DOHH2 (cell line): ENCODE measurements around the gene AUTS2.

Source experiments
- H3F3A ChIP-seq: fragments of 200-600 bp; sonication (generic), shearing (Covaris generic); 2 replicates; pipeline ENCODE4 v1.6.0; 2016; ENCODE audit warnings: antibody characterized with exemption, mild to moderate bottlenecking; ENCODE audit not compliant: control insufficient read depth, insufficient read depth
- H3K27ac ChIP-seq: fragments of 200-600 bp; sonication (generic); 2 replicates; pipeline ENCODE4 v1.5.1; 2014; ENCODE audit warnings: low read depth, mild to moderate bottlenecking, low read length, moderate library complexity
- H3K27me3 ChIP-seq: fragments of 200-600 bp; sonication (generic); 2 replicates; pipeline ENCODE4 v1.6.1; 2014; ENCODE audit warnings: mild to moderate bottlenecking, low read length, mixed read lengths; ENCODE audit not compliant: control insufficient read depth
- H3K36me3 ChIP-seq: fragments of 200-600 bp; sonication (generic); 2 replicates; pipeline ENCODE4 v1.6.1; 2014; ENCODE audit warnings: mild to moderate bottlenecking, low read length, moderate library complexity, mixed read lengths; ENCODE audit not compliant: control insufficient read depth
- H3K4me1 ChIP-seq: fragments of 200-600 bp; sonication (generic); 2 replicates; pipeline ENCODE4 v1.6.1; 2014; ENCODE audit warnings: mild to moderate bottlenecking, low read length, mixed read lengths; ENCODE audit not compliant: control insufficient read depth
- H3K4me2 ChIP-seq: fragments of 200-600 bp; sonication (generic); 2 replicates; pipeline ENCODE4 v1.6.0; 2014; ENCODE audit warnings: mild to moderate bottlenecking, low read length, moderate library complexity
- H3K4me3 ChIP-seq: fragments of 200-600 bp; sonication (generic); 2 replicates; pipeline ENCODE4 v1.5.1; 2014; ENCODE audit warnings: mild to moderate bottlenecking, low read length, mixed read lengths
- H3K79me2 ChIP-seq: fragments of 200-600 bp; sonication (generic); 2 replicates; pipeline ENCODE4 v1.6.1; 2014; ENCODE audit warnings: mild to moderate bottlenecking, low read length, mixed read lengths; ENCODE audit not compliant: control insufficient read depth
- H3K9me2 ChIP-seq: fragments of 200-600 bp; sonication (generic); replicated peaks from 2 replicates; pipeline ENCODE4 v1.6.1; 2014; ENCODE audit warnings: mild to moderate bottlenecking, low read length, mixed read lengths; ENCODE audit not compliant: control insufficient read depth
- H3K9me3 ChIP-seq: fragments of 200-600 bp; sonication (generic); 2 replicates; pipeline ENCODE4 v1.6.1; 2014; ENCODE audit warnings: antibody characterized with exemption, low read length, mixed read lengths; ENCODE audit not compliant: control insufficient read depth, insufficient read depth
- H4K20me1 ChIP-seq: fragments of 200-600 bp; sonication (generic); 2 replicates; pipeline ENCODE4 v1.6.0; 2014; ENCODE audit warnings: low read depth, mild to moderate bottlenecking, antibody characterized with exemption, low read length, moderate library complexity; ENCODE audit not compliant: control insufficient read depth, insufficient read depth
- EZH2phosphoT487 ChIP-seq: fragments of 200-600 bp; sonication (generic); IDR thresholded peaks from 2 replicates; pipeline ENCODE4 v1.6.1; 2017; ENCODE audit warnings: borderline replicate concordance, mild to moderate bottlenecking, antibody characterized with exemption, low read length, moderate library complexity, mixed read lengths
- TF ChIP-seq, protein P1 (sequence below): fragments of 200-600 bp; sonication (generic); IDR thresholded peaks from one replicate; pipeline ENCODE4 v1.5.1; 2014; ENCODE audit warnings: antibody characterized with exemption, mild to moderate bottlenecking, low read depth, low read length; ENCODE audit not compliant: poor library complexity, severe bottlenecking

The AUTS2 gene

GRCh38 chr7:69790977-69791724 lies 192.9 kb downstream of the AUTS2 start:
- TF ChIP-seq EZH2phosphoT487 = no peak
- TF ChIP-seq, protein P1, sequence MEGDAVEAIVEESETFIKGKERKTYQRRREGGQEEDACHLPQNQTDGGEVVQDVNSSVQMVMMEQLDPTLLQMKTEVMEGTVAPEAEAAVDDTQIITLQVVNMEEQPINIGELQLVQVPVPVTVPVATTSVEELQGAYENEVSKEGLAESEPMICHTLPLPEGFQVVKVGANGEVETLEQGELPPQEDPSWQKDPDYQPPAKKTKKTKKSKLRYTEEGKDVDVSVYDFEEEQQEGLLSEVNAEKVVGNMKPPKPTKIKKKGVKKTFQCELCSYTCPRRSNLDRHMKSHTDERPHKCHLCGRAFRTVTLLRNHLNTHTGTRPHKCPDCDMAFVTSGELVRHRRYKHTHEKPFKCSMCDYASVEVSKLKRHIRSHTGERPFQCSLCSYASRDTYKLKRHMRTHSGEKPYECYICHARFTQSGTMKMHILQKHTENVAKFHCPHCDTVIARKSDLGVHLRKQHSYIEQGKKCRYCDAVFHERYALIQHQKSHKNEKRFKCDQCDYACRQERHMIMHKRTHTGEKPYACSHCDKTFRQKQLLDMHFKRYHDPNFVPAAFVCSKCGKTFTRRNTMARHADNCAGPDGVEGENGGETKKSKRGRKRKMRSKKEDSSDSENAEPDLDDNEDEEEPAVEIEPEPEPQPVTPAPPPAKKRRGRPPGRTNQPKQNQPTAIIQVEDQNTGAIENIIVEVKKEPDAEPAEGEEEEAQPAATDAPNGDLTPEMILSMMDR = no peak
- H4K20me1 ChIP-seq = peaks cover 33% of the 10 kb centered on the region
- no peaks in the 10 kb centered on the region for H3K9me3 ChIP-seq
- peaks cover 87% of the 10 kb centered on the region for H3K79me2 ChIP-seq
- H3K27ac ChIP-seq = no peak overlapping the region
- H3K27me3 ChIP-seq = no peaks in the 10 kb centered on the region
- no peaks in the 10 kb centered on the region for H3K36me3 ChIP-seq
- H3K4me2 ChIP-seq = no peak overlapping the region
- peaks cover 43% of the 10 kb centered on the region for H3K4me1 ChIP-seq
- no peaks in the 10 kb centered on the region for H3K9me2 ChIP-seq
- no peaks in the 10 kb centered on the region for H3F3A ChIP-seq
- H3K4me3 ChIP-seq = no peak overlapping the region

GRCh38 chr7:69791739-69792138 lies 193.5 kb downstream of the AUTS2 start:
- no peaks in the 10 kb centered on the region for H3F3A ChIP-seq
- no peaks in the 10 kb centered on the region for H3K27me3 ChIP-seq
- no peaks in the 10 kb centered on the region for H3K9me3 ChIP-seq
- H3K4me2 ChIP-seq = no peak overlapping the region
- no peak overlapping the region for H3K27ac ChIP-seq
- H3K4me1 ChIP-seq = peaks cover 41% of the 10 kb centered on the region
- H4K20me1 ChIP-seq = peaks cover 33% of the 10 kb centered on the region
- no peaks in the 10 kb centered on the region for H3K9me2 ChIP-seq
- no peaks in the 10 kb centered on the region for H3K36me3 ChIP-seq
- TF ChIP-seq, protein P1 = no peak
- TF ChIP-seq EZH2phosphoT487 = no peak
- H3K4me3 ChIP-seq = no peak overlapping the region
- H3K79me2 ChIP-seq = peaks cover 87% of the 10 kb centered on the region

DNA sequence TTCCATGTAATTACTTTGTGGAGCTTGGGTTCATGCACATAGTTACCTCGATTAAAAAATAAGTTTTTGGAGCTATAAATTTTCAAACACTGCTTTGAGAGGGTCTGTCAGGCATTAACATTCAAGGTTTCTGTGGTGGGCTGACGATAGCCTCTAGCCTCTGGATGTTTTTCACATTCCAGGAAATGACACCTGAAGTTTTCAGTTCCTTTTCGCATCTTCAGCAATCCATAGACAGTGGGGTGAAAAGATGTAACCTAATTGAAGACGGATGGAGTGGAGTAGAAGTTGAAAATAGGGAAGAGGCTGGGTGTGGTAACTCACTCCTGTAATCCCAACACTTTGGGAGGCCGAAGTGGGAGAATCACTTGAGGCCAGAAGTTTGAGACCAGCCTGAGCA lies 197.7 kb downstream of the AUTS2 start:
- Histone ChIP-seq H3K4me2 (no peak overlapping the region), H3K9me2 (no peaks in the 10 kb centered on the region), H3K36me3 (no peaks in the 10 kb centered on the region), H3K27me3 (no peaks in the 10 kb centered on the region), H3K4me1 (peaks cover 37% of the 10 kb centered on the region), H3K4me3 (no peak overlapping the region), H3F3A (no peaks in the 10 kb centered on the region), H3K9me3 (no peaks in the 10 kb centered on the region), H4K20me1 (peaks cover 22% of the 10 kb centered on the region), H3K79me2 (peaks cover 80% of the 10 kb centered on the region), H3K27ac (no peak overlapping the region)
- TF ChIP-seq, protein P1 = no peak
- TF ChIP-seq EZH2phosphoT487 = no peak
